Measurements from ENCODE around the gene PLXNA2.

The PLXNA2 gene

DNA sequence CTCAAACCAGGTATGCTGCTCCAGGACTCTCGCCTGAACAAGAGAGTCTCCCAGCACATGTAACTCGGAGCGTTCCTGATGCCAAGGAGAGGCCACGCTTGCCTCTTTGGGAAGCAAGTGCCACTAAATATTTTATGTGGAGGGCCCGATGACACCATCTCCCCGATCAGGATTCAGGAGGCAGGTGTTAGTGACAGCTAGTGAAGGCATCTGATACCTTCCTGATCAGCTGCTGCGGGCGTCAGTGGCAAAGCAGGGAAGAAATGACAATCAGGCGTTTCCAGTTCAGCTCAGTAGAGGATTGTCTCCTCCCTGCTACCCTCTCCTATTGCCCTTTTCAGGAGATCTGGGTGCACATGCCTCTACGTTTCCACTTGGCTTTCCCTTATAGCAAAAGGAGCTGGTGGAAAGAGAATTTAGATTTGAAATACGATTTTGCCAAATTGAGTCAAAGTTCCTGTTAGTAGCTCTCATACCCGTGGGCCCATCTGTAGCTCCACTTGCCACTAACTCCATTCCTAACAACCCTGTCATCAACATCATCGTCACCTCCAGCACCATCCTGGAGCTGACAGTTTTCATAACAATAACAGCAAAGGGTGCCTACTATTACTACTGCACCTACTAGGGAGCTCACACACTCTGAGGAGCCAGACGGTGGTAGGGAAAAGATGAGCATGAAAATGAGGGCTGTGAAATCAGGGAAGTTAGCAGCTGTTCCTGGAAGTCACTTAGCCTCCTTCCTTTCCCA is 21.6 kb downstream of the PLXNA2 start:
- no peak for DNase-seq

DNA sequence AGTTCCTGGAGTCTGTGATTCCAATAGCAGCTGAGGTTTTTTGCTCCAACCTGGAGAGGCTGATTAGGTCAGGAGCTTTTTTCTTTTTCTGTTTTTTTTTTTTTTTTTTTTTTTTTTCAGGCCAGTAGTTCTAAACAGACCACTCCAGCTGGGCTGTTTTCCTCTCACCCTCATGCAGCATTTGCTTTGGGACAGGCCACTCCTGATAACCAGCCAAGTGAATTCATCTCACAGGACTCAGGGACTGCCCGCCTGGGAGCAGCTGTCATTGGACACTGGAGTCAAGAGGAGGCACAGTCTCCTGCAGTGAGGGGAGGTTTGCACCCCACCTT is 22.9 kb downstream of the PLXNA2 start:
- no peak for DNase-seq

DNA sequence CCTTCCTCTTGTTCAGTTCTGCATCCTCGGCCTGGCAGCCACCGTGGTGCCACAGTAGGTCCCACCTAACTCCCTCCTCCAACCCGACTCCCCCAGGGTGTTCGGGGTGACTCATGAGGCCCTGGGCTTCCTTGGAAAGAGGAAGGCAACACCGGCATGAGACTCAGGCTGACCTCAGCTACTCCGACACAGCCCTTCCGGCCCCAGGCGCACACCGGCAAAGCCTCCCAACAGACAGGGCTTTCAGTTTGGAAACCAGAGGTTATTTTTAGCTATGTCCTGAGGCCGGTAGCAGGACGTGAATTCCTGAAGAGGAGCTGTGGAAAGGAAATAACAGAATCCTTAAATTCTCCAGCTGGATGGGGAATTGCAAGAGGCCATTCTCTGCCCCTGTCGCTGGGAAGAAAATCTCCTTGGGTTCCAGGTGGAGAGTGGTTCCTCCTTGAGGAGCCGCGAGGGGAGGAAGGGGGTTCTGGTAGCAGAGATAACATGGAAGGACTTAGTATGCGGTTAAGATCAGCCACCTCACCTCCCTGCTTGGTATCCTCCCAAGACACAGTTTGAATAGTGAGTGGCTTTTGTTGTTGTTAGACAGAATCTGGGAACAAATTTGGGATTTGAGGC is 24.4 kb downstream of the PLXNA2 start:
- no peak for DNase-seq

DNA sequence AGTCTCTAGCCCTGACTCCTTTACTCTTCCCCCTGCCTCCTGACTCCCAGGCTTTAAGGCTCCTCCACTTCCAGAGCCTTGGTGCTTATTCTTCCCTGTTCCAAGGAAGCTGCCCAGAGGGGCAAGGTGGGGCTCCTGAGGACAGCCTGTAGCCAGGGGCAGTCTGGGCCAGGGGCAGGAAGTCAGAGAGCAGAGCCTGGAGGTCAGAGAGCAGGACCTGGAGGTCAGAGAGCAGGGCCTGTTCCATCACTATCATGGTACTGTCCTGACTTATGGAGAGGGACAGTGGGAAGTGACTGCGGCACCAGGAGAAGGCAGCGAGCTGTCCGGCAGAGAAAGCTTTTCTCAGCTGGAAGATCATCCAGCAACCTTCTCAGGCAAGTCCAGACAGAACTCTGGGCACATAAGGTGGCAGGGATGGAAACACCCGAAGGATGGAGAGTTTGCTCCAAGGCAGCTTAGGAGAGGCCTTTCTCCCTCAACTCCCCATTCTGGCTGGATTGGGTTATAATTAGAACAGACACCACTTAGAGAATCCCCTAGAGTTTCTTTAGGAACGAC is 25.0 kb downstream of the PLXNA2 start:
- no peak for DNase-seq

DNA sequence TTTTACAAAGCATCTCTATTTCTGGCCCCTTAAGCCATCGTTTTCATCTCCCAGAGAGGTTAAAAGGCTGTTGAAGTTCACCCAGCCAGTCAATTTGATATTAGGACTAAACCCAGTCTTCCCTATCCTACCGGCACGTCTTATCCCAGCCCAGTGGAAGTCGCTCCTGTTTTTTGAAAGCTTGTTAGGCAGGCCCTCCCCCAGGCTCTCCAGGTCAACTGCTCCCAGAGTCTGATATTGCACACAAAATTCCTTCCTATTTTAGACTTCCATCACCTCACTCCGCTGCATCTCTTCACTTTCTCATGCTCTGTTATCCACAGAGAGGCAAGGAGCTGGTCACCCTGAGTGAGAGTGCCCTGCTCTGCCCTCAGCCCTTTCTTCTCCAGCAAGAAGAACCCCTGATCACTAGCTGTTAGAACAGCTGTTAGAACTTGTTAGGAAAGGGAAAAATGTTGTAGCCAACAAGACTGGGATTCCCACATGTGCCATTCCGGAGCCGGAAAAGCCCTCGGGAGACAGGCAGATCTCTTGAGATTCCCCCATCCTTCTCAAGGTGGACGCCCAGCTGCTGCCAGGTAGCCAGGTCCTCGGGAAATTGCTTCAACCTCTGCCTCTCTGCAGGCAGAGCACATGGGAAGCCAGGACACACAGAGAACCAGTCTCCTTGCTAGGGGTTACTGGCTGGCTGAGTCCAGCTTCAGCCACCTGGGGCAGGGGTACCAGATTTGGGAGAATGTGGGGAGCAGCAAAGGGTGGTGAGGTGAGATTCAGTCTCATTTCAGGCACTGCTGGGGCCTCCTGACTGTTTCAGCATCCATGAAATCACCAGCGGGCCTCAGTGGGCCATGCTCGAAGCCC is 25.7 kb downstream of the PLXNA2 start:
- no peak for DNase-seq

DNA sequence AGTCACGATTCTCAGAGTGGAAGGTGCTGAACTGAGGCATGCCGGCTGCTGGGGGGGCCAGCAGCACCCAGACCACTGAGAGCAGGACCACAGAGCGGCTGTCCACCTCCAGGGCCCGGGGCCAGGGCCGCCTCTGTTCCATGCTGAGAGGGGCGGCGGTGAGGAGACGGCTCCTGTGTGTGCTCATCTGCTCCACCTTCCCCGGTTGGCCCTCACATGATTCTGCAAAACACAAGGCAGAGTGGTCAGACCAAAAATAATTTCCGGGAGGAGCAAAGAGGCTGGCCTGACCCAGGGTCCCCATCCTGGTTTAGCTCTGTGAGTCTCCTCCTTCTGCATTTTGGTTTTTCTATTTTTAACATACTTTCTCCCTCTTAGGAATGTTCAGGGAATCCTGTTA is 26.4 kb downstream of the PLXNA2 start:
- DNase-seq = no peak

DNA sequence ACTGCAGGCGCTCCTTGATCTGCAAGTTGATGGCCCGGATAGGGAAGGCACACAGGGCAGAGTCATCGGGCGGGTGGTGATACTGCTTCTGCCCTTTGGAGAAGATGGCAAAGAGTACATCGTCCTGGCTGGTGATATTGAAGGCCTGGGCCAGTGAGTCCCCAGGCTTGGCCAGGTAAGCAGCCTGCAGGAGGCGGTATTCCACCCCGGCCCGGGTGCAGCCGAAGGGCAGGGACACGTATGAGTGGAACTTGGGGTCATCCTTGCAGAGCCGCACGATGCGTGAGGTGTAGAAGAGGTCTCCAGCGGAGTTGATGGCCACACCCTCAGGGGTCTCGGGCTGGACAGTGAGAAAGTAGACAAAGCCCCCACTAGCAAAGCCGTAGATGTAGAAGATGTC is 27.4 kb downstream of the PLXNA2 start:
- no peak for DNase-seq

DNA sequence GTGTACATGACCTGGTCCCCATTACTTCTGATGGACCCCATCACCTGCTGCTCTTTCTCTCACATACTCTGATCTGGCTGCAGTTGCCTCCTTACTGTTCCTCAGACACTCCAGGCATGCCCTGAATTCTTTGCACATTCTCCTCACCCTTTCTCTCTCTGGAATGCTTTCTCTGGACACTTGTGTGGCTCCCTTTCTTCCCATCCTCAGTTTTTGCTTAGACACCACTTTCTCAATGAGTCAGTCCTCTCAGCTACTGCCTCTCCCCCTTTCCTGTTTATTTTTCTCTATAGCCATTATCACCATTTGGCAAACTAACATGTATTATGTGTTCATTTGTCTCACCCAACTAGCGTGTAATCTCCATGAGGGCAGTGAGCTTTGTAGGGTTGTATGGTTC is 28.1 kb downstream of the PLXNA2 start:
- DNase-seq = no peak

DNA sequence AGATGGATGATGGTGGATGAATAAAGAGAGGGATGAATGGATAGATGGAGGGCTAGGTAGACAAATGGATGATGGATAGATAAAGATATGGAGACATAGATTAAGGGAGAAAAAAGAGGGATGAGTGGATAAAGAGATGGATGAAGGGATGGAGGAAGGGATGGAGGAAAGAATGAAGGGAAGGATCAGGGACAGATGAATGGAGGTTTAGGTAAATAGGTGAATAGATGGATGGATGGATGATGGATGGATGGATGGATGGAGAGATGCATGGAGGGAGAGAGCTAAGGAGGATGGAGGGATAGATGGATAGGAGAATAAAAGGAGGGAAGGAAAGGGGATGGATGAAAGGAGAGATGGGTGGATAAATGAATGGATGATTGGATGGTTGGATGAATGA is 28.8 kb downstream of the PLXNA2 start:
- no peak for DNase-seq

DNA sequence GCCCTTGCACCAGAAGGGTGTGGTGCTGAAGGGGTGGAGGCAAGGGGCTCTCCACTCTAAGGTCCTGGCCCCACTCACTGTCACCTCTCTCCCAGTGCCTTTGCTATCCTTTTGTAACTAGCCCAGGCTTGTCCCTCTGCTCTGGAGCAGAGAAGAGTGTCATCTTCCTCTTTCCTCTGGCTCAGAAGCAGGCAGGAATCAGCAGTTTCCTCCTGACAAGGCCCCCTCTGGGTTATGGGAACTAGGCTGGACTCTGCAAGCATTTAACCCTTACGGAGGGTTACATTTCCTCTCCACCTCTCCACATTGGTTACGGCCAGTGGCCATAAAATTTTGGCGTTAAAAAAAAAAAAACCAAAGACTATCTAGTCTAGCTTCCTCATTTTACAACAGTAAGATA is 30.4 kb downstream of the PLXNA2 start:
- no peak for DNase-seq

DNA sequence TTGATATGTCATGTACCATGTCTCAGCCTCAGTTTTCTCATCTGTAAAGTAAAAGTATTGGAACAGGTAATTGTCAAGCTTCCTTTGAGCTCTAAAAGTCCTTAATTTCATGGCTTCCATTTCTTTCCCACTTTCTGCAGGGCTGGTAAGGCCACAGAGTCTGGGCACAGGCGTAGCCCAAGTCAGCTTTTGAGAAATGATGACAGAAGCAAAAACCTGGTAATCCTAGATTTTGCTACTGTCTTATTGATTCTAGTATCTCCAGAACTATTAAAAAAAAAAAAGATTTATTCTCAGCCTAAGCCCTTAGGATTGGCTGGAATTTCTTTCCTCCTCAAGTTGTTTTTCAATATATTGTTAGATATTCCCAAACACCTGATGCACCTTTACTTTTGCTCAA is 31.3 kb downstream of the PLXNA2 start:
- no peak for DNase-seq

DNA sequence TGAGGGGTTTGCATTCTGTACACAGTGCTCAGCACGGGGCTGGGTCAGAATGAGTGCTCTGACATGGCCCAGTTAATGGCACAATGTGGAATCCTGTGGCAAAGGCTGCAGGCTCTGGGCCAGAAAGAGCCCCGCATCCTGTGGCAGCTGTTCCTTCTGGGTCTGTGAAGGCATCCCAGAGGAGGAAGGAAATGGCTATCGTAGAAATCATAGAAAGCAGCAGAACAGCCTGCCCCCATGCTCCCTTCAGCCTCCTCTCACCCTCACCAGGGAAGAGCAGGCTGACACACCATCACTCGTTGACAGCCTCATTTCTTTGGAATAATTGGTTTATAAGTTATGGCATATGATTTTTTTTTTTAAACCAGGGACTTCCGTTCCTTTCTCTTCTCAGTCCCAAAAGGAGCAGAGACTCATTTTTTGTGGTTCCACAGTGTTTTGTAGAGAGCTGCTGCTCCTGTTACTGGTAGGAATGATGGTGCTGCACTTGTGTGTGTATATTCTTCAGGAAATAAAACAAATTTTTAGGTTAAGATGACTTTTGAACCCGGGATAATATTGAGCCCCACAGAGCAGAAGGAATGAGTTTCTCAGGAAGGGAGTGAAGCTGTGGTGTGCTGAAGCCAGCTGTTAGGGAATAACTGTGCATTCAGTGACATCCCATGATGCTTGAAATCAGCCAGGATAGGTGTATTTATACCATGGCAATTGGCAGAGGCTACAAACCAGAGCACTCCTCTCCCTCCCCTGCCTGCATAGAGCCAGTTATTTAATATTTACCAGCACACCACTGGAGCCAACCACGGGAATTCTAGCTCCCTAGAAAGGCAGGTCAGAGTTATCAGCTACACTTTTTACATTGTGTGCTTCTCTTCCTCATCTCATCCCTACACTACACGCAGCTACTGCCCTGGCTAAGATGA is 32.0 kb downstream of the PLXNA2 start:
- DNase-seq = no peak

DNA sequence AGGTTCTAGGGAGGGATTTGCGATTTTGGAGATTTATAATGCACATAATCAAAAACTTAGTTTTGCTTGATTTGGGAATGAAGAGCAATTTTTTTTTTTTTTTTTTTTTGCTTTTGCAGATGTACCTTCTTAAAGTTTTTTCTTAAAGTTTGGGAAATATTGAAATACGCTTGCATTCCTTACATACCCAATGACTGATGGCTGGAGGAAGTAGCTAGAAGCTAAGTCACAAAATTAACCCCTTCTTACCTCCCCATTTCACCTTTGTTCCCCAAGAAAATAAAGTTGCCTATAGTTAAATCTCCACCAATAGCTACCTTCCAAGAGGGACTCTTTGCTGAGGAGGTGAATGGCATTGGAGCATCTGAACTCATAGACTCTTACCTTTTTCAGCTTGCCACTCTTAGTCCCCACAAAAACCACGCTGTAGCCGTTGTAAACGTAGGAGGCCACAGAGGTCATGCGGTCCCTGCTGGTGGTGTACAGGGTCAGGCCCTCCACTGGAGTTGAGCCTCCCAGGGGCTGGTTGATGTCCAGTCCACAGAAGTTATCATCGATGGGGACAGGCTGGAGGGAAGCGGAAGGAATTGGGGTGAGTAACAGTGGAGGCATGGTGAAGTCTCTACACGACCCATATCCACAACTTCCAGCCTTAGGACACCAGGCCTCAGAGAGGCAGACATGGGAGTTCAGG is 34.1 kb downstream of the PLXNA2 start:
- no peak for DNase-seq

DNA sequence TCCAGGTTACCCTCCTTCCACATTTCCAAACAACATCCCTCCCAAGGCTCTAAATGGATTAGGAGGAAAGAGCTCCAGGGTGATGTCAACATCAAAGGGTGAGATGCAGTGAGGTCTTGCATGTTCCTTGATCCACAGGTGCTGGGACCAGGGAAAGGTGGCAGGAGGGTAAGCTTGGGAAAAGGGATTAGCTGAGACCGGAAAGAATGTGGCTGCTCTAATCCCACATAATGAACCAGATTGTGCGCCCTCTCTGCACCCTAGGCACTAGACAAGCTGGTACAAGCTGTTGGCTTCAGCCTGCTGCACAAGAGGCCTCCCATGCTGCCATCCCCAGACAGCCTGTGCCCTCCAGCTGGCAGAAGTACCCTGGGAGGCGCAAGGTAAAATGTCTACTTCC is 34.9 kb downstream of the PLXNA2 start:
- DNase-seq = no peak

DNA sequence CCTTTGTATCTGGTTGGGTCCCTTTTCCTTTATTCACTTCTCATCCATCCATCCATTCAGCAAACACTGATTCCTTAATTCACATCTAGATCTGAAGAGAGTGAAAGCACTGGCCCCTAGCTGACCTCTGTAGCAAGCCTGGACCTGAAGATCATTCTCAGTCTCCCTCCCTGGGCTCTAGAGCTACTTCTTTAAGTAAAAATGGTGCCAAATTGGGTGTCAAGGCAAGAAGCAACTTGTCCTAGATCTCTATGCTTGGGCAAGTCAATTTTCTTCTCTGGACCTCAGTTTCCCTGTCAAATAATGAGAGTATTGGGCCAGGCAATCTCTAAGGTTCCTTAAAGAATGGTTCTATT is 36.1 kb downstream of the PLXNA2 start:
- no peak for DNase-seq

DNA sequence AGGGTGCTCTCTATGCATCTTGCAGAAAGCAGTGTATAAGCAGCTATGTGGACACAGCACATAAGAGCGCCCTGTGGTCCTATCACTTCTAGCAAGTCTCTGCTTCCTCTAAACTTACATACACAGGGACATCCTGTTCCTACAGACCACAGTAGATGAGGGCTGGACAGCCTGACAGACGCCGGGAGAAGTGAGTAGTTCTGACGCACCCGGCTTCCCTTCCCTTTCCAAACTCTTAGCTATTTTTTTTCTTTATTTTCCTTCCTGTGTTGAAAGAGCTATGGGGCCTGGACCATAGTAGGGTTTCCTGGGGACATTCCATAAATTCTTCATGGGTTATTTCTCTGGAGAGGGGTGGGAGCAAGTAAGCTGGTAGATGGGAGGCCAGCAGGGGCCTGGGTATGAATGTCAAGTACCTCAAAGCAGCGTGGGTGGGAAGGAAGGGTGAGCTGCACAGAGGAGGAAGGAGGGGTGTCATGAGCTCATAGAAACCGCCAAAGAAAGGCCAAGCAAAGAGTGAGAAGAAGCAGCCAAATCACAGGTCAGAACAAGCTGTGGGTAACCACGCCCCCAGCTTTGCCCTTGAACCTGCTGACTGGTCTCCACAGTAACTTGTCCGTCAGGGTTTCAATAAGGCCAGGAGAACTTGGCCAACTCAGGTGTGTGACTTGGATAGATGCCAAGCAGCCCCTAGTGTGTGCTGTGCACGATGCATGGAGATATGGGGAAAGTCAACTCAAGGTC is 36.6 kb downstream of the PLXNA2 start:
- no peak for DNase-seq

DNA sequence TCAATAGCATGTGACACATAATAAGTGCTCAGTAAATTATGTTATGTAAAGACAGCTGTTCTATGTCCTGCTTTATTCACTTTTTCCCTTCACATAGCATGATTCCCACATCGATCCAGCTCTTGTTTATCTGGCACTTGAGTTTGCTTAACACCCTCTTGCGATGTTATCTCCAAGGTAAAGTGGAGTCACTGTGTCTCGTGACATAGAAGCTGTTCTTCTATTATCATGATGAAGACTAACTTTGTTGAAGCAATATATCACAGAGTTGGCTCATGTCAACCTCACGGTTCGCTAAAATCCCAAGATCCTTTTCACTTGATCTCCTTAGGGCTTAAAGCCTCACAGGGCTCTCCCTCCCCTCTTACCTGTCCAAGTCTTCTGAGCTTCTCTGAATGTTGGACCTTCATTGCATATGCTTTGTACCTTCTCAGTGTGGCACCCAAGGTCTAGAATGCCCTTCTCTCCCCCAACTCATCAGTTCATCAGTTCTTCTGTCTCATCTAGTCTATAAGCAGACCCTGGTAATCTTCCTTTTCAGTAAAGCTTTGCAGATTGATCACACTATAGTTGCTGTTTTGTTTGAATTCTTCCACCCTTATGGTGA is 38.0 kb downstream of the PLXNA2 start:
- DNase-seq = peak; percentile 25

DNA sequence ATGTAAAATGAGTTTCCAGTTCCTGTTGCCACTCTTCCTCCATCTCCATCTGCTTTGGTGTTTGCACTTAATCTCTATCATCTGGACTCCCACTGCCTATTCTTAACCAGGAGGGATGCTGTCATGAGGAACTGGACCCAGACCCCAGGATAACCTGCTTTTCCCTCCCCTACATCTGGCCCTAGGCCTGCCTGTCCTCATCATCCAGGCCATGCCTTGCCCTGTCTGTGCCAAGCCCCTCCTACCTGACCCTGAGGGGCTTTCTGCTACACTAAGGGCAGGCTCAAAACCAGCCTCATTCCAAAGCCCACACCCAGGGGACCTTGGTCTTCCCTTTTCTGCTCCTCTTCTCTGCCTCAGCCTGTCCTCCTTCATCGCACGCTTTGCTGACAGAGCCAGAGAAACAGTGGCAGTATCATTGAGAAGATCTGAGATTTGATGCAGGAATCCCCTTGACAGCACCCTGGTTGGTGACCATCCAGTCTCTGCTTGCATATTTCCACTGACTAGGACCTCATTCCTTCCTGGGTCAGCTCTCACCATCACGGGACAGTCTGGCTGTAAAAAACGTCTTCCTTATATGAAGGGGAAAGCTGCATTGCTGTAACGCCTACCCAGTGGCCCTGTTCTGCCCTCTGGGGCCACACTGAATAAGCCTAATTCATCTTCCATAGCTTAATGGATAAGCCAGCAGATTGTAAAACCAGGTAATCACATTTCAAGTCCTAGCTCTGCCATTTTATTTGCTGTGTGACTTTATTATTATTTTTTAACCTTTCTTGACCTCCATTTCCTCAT is 38.8 kb downstream of the PLXNA2 start:
- DNase-seq = no peak

DNA sequence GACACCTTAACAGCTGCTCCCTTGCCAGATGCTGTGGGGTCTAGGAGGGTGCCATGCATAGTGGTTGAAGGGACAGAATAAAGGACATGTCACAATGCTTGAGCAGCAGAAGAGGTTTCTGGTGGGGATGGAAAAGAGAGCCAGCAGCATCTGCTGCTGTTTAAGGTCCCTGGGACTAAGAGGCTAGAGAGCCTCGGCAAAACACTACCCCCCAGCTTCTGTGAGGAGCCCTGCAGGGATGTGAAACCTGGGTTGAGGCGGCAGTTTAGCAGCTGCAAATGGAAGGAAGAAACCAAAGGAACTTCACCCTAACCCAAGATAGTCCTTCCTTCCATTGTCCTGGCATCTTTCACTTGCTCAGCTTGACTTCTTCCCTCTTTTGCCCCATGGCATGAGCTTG is 39.4 kb downstream of the PLXNA2 start:
- DNase-seq = no peak
